Hypothalamus (tissue), 51 donors: ENCODE results near the gene PLA2G15.

Source experiments
- DNase-seq, 51 donors: peaks; one replicate each; lab custom pipeline; 2025; lab: John Stamatoyannopoulos, UW

Gene PLA2G15

DNA sequence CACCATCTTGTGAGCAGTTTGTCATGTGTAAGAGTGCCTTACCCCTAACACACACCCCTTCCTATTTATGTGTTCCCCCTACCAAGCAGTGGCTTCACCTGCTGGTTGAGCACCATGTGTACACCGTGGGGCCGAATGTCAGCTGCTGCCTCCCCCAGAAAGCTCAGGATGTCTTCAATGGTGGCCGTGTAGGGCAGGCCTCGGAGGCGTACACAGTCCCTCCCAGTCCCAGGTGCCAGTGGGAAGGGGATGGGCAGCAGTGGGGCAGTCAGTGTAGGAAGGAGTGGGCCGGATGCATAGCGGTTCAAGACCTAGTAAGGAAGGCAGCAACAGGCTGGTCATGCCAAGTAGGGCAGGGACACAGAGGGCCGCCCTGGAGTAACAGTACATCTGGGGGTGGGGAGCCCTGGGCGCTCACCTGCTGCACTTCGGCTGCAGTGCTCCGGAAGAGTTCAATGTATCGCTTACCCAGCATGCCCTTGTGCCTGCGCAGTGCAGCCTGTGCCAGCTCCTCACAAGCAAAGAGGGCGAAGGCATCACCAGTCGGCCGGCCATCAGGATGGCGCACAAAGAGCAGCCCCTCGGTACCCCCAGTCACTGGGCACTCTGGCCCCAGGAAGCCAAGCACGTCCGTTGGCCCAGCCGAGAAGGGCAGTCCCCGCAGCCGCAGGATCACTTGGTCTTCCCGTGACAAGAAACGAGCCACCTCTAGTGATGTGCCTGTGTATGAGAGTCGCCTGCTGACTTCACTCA lies 13.6 kb upstream of the PLA2G15 start:
- DNase-seq: no peak

DNA sequence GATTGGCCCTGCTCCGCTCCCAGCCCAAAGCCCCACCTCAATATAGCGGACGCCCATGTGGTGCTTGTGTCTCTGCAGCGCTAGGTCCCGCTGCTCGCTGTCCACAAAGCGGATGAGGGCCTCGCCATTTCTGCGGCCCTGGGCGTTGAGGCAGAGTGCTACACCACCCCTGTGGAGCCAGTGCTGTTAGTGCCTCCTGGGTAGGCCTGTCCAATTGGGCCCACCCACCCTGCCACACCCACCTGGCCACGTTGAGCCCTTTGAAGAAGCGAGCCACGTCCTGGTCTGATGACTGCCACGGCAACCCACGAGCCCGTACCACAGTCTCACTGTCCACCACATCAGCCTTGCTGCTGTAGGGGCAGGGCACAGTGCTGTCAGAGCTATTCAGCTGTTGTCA lies 12.8 kb upstream of the PLA2G15 start:
- no peak for DNase-seq

DNA sequence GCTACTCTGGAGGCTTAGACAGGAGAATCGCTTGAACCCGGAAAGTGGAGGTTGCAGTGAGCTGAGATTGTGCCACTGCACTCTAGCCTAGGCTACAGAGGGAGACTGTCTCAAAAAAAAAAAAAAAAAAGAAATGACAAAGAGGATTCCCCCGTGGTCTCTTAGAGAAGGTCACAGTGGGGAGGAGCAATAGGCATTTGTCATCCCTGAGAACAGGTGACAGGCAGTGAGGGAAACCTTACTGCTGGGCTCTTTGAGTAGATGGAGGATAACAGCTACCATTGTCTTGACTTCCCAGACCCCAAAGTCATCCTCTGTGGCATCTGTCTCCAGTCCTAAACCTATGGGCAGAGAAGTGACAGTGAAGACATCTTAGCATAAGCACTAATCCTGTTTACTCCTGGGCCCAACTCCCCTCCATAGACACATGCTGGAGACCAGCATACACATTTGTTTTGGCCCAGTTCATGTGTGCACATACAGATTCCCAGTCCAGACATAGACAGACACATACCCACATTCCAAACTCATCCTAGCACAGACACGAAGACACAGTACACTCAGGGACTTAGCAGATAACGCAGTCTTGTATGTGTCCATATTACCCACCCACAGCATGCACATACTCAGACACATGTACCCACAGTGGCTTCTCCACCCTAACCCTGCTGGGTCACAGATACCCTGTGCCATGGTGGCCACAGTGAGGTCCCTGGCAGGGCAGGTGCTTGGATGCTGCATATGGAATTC lies 11.9 kb upstream of the PLA2G15 start:
- DNase-seq: no peak

DNA sequence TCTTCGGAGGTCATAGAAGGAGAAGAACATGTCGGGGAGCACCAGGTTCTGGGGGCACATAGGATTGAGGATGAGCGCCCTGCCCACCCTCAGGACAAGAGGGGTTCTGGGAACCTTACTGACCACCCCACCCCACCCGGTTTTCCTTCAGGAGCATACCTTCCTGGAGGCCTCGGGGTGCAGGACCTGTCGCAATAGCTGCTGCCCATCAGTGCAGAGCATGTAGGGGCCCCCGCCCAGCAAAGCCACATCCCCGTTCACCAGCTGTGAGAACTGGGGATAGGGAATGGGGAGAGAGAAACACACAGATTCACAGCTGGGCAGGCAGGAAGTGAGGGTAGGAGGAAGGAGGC lies 11.4 kb upstream of the PLA2G15 start:
- no peak for DNase-seq

DNA sequence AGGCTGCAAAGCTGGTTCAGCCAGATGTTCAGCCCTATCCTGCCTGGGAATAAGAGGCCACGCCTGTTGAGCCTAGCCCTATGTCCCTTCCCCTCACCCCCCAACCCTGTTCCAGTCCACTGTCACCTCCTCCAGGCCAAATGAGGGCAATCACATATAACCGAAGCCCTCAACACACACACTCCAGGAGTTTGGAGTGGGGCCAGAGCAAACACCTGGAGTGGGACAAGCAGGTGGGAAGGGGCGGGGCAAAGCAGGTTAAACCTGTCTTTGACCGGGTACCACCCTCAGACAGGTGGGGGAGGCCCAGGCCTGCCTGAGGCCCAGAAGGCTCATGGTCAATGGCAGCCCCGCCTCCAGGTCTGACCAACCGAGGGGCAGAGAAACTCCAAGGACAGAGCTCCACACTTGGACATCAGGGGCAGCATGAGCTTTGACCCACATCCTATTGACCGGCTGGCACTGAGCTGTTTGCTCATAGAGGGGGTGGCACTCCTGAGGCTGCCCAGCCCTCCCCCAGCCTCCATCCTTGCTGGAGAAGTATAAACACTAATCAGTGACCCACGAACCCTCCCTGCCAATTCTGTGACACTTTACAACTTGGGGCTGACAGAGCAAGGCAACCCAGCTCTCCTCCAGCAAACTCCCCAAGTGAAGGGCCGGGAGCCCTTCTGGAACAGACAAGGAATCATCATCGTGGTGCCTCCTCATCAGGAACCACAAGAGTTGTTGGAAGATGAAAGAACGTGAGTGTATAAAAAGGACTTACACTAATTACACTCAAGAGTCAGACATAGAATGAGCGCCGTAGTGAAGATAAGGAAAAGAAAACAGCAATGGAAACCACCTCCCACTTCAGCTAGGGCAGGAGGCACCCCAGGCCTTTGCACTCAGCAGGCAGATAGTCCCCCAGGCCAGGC lies 10.7 kb upstream of the PLA2G15 start:
- no peak for DNase-seq

DNA sequence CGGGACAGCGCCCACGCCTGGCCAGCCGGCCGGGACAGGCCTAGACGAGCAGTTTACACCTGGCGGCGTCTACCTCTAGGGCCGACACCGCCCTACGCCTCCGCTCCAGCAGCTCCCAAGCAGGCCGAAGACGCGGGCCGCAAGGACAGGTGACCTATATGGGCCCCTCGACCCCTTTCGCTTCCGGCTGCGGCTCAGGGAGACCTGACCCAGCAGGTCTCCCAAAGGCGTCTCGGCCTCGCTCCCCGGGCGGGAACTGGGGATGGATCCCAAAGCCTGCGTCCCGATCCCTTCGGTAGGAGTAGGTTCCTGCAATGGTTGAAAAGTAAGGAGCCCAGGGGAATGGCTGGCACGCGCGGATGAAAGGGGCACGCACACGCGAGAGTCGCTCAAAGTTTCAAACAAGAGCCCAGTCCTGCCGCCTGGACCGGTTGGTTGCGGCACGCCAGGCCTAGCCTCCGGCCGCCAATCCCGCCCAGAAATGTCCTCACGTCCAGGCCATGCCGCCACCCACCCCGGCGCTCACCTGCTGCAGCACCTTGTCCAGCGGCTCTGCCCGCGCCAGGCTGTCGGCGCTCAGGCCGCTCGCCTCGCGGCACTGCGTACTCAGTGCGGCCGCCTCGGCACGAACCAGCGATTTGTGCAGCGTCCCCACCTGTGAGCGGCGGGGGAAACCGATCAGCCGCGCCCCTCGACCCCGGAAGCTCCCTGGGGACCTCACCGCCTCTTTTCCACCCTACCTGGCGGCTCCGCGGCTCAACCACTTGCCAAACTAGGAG lies 9.9 kb upstream of the PLA2G15 start:
- no peak for DNase-seq

DNA sequence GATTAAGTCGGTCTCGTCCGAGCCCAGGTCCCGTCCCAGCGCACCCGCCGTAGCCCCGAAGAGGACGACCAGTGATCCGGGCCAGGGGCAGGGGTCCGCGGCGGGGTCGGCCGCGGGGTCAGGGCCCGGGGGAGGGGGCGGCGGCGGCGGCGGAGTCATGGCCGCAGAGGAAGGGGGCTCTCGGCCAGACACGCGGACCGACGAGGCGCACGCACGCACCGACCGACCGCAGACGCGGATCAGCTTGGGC lies 9.4 kb upstream of the PLA2G15 start, which contains the start of gene ESRP2:
ESRP2 (minus strand) TSS at position 241 of the 250 bp plus-strand sequence; CDS start at position 159, 82 bp downstream.
- no peak for DNase-seq

DNA sequence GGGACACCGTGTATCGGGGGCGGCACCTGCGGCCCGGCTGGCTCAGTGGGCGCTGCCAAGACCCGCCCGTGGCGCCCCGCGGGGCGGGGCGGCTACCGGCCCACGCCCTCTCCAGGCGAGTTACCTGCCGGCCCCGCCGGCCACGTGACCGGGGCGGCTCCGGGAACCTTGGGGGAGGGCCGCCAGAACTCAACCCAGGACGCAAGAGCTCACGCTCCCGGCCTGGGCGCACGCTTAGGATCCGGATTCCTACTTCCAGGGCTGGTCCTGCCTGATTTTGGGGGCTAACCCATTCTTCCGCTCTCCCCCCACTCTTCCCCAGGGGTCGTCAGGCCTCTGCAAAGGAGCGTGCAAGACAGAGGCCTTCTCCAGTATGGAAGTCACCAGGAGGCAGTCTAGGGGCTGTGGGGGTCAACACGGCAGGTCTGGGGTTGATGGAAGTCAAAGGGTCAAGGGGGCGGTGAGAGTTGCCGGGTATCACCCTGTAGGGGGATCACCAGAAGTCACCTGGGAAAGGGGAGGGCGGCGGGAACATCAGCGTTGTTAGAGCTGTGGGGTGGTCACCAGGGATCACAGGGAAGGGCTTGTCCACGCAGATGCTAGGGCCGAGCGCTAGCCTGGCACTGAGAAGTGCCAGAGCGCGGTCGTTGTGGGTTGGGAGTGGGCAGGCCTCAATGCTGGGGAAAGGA lies 8.9 kb upstream of the PLA2G15 start:
- no peak for DNase-seq

DNA sequence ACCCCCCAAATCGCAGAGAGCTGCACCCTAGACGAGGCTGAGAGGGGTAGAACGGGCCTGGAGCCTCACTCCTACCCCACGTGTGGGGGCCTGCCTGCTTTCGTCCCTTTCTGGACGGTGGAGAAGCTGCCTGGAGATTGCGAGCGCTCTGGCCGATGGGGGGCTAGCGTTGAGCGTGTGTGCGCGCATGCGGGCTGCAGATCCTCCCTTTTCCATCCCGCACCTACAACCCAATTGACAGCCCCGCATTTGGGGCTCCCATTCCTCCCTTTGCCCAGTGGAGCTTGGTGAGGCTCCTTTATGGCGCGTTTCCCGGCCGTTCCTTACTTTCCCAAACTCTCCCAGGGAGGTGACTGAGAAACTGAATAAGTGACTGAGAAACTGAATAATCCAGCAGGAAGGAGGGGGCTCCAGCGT lies 8.3 kb upstream of the PLA2G15 start:
- DNase-seq: peak in 5 of 51 donors; percentile 7 to 79 (median 41)

DNA sequence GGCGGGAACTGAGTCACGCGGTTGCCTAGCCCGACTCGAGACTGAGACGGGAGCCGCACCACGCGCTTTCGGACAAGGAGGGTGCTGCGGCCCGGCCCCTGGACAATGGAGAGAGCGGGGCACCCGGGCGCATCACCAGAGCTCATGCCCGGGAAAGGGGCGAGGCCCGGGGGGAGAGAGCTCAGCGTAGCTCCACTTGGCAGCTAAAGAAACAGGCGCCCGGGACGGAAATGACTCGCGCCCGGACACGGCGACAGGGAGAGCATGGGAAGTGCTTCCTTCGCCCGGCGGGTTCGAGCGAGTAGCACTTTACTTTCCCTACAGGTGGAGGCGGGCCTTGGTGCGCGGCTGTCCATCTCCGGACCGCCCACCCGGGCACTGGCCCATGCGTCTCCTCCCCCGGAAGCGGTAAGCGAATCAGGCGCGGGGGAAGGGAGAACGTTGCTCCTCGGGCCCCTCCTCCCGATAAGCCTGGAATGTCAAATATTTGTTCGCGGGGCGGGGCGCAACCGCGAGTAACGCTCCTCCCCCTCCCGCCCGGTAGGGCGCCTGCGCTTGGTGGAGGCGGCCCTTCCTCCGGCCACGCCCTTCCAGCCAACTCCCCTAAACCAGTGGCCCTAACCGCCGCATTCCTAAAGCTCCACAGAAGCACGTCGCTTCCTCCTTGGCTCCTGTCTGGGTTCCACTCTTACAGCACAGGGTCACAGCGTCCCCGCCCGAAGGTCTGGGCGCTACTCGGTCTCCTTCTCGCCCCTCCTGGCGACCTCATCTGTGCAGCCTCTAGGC lies 7.7 kb upstream of the PLA2G15 start:
- DNase-seq: peak; percentile 37 to 96 (median 88)

DNA sequence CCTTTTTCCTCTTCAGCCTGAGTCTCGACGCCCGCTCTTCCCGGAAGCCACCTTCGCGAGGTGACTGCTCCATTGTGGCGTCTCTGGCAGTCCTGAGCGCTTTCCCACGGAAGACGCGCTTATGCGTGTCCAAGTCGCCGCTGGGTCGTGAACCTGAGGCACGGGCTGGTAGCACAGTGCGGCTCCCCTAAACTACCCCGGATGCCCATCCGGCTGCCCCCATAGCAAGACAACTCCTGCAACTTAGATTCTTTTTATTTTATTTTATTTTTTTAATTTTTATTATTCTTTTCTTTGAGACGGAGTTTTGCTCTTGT lies 7.2 kb upstream of the PLA2G15 start:
- DNase-seq: no peak

DNA sequence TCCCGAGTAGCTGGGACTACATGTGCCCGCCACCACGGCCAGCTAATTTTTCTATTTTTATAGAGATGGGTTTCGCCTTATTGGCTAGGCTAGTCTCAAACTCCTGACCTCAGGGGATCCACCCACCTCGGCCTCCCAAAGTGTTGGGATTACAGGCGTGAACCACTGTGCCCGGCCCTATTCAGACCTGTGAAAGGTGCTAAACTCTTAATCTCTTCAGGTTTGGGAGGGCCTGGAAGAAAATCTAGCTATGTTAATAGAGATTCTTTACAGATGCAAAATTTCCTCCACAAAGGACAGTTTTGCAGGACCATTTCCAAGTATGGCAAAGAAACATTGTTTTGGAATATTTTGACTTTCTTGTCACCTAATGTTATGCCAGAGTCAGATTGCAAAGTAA lies 3.1 kb upstream of the PLA2G15 start:
- DNase-seq: no peak

DNA sequence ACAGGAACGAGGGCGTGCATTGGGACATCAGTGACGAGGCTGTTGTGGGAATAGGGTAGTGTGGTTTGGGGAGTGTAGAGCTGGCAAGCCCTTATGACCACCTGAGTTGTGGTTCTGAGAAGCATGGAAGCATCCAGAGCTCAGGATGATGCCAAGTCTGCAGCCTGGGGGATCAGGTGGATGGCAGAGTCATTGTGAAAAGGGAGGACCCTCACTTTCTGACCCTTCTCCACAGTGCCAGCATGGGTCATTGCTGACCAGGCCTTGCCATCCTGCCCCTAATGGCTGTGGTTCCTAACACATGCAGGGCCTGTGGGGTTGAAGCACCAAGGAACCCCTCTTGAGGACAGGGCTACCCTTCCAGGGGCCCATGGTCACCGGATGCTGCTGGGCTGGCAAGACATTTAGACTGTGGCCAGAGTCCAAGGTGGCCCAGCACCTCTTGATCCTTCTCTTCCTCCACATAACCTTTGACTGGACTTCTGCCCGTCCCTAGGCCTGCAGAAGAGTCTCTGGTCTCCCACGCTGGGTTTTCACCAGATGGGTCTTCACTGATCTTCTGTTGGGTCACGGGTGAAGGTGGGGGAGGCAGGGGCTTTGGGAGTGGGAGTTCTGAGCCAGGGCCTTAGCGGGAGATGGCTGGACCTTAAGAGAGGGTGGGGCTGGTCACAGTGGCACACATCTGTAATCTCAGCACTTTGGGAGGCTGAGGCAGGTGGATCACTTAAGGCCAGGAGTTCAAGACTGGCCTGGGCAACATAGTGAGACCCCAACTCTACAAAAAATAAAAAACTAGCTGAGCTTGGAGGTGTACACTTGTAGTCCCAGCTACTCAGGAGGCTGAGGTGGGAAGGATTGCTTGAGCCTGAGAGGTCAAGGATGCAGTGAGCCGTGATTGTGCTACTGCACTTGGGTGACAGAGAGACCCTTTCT lies 2.0 kb upstream of the PLA2G15 start:
- no peak for DNase-seq

DNA sequence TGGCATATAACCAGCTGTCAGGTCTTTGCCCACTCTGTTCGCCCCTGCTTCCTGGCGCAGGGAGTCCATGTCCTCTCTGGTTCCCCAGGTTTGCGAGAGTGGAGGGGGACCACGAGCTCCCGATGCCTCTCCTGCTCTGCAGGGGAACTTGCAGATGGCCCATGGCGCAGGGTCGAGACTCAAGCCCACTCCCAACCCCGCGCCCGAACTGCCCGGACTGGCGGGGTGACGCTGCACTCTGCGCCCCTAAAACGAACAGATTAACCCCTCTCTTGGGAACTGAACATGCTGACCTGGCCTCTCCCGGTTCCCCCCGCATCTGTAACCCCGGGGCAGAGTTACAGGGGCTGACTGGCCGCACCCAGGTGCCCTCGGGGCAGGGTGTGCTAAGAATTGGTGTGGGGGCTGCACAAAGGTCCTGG lies 681 bp upstream of the PLA2G15 start:
- no peak for DNase-seq

DNA sequence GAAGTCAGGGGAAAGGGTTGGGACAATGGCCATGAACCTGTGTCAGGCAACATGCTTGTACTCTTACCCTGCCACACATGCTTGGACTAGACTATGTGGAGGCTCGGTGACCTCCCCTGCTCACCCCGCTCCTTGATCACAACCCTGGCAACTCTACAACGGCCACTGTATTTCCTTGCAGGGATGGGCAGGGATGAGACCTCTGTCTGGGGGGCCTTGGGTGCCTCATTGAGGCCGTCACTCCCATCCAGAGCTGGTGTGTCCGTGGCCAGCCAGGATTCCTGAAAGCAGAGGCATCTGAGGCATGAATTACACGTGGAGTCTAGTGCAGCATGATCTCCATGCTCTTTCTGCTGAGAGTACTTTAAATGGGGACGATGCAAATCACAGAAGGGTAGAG lies 948 bp downstream of the PLA2G15 start:
- no peak for DNase-seq

DNA sequence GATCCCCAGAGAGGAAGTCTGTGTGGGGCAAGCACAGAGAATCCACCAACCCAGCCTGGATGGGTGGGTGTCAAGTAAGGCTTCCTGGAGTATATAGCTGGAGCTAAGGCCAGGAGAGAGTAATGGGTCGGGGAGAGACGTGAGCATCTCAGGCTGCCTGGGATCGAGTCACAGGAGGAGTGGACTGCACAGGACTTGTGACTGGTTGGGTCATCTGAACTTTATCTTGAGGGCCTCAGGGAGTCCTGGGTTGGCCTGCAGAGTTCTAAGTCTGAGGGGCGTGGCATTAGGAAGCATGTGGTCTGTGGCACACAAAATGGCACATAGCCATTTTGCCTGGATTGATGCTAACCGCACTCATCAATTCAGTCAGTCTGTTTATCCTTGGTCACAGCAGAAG lies 1.5 kb downstream of the PLA2G15 start:
- DNase-seq: no peak

DNA sequence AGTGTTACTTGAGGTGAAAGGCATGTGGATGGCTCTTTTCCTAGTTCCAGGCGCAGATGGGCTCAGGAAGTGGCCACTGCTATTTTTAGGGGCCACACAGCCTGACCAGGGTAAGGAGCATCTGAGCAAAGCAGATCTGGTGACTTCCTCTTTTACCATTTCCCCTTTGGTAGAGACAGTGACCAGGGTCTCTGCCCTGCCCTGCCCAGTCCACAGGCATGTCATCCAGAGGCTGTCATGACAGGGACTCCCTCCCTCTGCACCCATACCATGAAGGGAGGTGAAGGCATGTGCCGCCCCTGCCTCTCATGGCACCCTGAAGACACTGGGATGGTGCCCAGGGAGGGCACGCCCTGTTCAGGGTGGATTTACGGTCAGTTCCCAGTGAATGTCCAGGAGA lies 2.2 kb downstream of the PLA2G15 start:
- DNase-seq: peak in 5 of 51 donors; percentile 6 to 39 (median 29)

DNA sequence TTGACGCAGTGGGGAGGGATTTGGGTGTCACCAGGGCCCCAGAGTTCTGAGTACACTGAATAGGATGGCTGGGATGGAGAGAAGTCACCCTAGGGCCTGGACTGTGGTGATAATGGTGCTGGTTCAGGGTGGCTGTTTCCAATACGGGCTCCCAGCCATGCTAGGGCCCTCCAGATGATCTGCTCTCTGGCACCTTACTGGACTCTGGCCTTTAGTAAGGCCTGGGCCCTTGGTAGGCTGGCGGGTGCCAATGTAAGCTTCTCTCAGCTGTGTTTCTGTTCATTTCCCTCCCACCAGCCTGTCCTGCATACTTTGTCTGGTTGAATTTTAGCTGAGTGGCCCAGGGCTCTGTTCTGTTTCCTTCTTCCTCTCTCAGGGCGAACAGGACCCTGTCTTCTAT lies 2.8 kb downstream of the PLA2G15 start:
- DNase-seq: no peak
